Measurements from ENCODE around the gene DKK2.

The DKK2 gene

DNA sequence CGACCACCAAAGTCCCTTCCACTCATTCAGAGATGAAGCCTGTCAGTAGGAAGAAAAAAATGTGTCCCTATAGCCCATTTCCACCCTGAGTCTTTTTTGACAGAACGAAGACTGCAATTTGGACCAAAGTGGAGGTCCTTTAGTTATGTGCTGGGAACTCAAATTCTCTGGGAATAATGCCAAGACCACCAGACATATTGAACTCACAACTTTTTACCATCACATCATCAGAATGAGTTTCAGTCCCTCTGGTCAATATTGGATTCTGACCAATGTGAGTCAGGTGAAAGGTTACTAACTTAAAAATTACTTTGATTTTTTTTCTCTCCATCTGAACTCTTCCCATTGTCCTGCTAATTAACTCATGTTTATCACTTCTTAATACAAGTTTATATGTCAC lies 128.9 kb downstream of the DKK2 start:
- DNase-seq = no peak

DNA sequence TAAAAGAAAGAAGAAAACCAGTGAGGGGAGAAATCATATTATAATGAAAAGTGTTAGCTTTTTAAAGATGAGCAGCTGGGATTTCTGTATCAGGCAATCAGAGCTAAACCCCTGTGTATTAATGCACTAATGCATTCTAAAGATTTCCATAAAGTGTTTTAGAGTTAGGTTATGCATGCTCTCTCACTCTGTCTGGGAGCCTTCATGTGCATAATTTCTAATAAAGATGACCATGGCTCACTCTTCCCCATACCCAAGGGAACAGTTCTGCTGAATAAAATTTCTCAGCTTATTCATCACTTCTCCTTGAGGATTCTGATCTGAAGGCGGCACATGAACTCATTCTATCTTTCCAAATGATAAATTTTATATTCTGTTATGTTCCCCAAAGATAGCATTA lies 129.4 kb downstream of the DKK2 start:
- no peak for DNase-seq

DNA sequence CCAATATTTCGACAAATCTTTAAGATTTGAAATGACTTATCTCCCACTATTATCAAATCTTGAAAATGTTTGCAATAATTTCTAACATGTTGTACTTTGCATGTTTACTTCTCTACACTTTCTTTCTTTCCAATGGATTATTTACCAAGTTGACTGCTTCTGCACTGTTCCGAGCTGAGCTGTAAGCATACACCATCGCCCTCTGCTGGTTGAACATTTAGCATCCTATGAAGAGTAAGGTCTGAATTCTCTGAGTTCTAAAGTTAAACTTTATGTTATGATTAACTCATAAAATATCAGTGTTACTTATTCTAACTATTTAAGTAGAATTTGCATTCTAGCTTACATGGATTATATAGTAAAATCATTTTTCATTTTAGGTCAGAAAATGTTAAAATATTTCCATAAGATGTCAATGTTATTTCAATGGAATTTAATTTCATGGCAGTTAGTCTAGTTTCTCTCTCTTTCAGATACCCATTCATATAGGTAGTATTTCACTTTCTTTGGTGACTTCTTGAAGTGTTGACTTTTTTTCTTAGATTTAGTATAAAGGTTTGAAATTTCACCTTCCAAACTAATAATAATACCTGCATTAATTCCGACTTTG lies 137.4 kb downstream of the DKK2 start:
- no peak for DNase-seq

DNA sequence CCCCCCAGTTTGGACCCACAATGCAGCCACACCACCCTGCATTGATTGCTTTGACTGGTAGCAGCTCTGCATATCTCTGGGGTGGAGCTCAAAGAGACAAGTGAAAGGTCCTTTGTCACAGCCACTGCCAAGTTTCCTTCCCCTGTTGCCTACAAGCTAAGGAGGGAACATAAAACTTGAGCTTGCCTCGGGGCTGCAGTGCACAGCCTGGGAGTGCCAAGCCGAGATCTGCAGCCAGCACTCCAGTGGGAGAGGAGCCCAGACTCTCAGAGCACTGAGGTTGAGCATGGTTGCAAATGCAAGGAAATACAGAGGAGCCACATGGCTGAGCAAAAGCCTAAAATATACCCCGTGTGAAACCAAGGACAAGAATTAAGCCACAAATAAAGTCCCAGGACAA lies 142.2 kb downstream of the DKK2 start:
- DNase-seq = no peak

DNA sequence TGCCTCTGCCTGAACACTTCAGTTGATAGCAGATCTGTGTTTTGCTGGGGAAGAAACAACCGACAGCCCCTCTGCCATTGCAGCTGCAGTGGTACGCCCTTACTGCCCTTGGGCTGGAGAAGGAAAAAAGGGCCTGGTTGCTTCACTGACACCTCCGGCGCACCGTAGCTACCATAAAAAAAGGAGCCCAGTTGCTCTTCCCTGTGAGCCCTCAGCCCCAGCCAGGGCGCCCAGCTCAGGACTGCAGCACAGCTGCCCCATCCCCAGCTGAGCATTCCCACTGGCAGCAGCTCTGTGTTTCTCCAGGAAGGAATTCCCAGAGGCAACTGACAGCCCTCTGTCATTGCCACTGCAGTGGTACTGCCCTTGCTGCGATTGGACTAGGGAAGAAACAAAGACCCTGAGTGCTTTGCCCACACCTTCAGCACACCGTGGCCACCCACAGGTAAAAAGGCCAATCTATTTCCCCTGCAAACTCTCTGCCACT lies 142.7 kb downstream of the DKK2 start:
- DNase-seq = no peak

DNA sequence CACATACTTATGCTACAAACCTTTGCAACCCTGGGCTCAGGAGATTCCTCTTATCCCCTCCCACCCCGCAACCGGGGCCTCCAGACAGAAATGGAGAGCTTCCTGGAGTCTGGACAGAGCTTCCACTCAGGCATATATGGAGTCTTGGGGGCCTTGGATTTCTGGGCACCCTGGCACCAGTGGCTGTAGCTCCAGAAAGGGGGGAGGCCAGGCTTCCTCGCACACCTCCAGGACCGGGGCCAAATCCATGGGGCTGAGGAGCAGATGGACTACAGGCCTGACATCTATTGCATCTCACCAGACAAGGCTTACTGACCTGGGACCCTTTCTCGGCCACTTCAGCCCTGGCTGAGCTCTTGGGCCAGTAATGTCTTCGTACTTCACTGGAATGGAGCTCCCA lies 143.3 kb downstream of the DKK2 start:
- no peak for DNase-seq

DNA sequence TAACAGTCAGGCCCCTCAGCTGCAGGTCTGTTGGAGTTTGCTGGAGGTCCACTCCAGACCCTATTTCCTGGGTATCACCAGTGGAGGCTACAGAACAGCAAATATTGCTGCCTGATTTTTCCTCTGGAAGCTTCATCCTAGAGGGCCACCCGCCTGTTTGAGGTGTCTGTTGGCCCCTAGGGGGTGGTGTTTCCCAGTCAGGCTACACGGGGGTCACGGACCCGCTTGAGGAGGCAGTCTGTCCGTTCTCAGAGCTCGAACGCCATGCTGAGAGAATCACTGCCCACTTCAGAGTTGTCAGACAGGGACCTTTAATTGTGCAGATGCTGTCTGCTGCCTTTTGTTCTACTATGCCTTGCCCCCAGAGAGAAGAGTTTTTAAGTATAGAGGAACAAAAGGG lies 160.8 kb downstream of the DKK2 start:
- DNase-seq = no peak
